B cell (primary cell): ENCODE measurements around the gene TMEM131L. TPM values are rescaled to one million over a fixed set of nuclear protein-coding genes. Genes with fewer than 3 reads are reported as not detected.
"Not testable (repeated sequence)": the region's sequence is repeated elsewhere in the genome, so short reads cannot be mapped to it uniquely, and the experiment has no call there.

Experiments used
- ATAC-seq: fragments of 200-7000 bp; cut with Tn5 transposase; one replicate; pipeline ENCODE4 v1.10.0; 2021; ENCODE audit warnings: low read depth, mild to moderate bottlenecking, moderate number of reproducible peaks, moderate library complexity
- CTCF ChIA-PET: fragments of 350-600 bp; sonication (Branson Sonifier 250); formaldehyde crosslinking; loops from one replicate; lab custom pipeline; 2021; ENCODE audit warnings: antibody characterized with exemption, inconsistent platforms; lab: Charles Lee
- POLR2A ChIA-PET: fragments of 350-600 bp; sonication (Branson Sonifier 250); formaldehyde crosslinking; loops from one replicate; lab custom pipeline; 2021; ENCODE audit warnings: antibody characterized with exemption; lab: Charles Lee
- DNase-seq: peaks from one replicate; pipeline ENCODE4 v3.0.0; 2013
- H2AFZ ChIP-seq: 2 replicates; pipeline ENCODE4 v1.6.1; 2012; ENCODE audit warnings: mild to moderate bottlenecking, low read depth, low read length; ENCODE audit not compliant: insufficient read depth, poor library complexity, severe bottlenecking
- H3K27ac ChIP-seq, 2 donors: 1 replicate in 1 of 2; 2 replicates in 1 of 2; pipeline ENCODE4 v1.5.1; 2012 to 2013; ENCODE audit warnings: low read length in 2 of 2, mild to moderate bottlenecking in 2 of 2, moderate library complexity in 1 of 2
- H3K27me3 ChIP-seq, 4 experiments: fragments of 200-600 bp in 1 of 4; sonication (generic) in 1 of 4; replicated peaks in 1 of 4; 1 replicate in 2 of 4; 2 replicates in 2 of 4; pipeline versions ENCODE4 v1.6.1 to v1.7.0; 2013 to 2016; ENCODE audit warnings: low read length in 3 of 4, mild to moderate bottlenecking in 2 of 4, mixed read lengths in 1 of 4, moderate library complexity in 1 of 4; ENCODE audit not compliant: insufficient read depth in 4 of 4, control insufficient read depth in 3 of 4; ENCODE audit errors: control extremely low read depth in 1 of 4
- H3K36me3 ChIP-seq, 2 experiments: replicated peaks in 1 of 2; 1 replicate in 1 of 2; 2 replicates in 1 of 2; pipeline versions ENCODE4 v1.6.1 to v1.7.1; 2013; ENCODE audit warnings: low read length in 1 of 2; ENCODE audit not compliant: insufficient read depth in 2 of 2, control insufficient read depth in 1 of 2; ENCODE audit errors: control extremely low read depth in 1 of 2, extremely low read depth in 1 of 2
- H3K4me1 ChIP-seq, 2 donors: fragments of 200-600 bp in 1 of 2; sonication (generic) in 1 of 2; 1 replicate in 1 of 2; 2 replicates in 1 of 2; pipeline versions ENCODE4 v1.5.1 to v1.6.1; 2013 to 2017; ENCODE audit warnings: low read length in 2 of 2; ENCODE audit not compliant: control insufficient read depth in 2 of 2, insufficient read depth in 2 of 2
- H3K4me2 ChIP-seq: replicated peaks from 2 replicates; pipeline ENCODE3; 2012; ENCODE audit warnings: mild to moderate bottlenecking, low read depth, low read length; ENCODE audit not compliant: poor library complexity, severe bottlenecking
- H3K4me3 ChIP-seq, 5 experiments: fragments of 200-600 bp in 1 of 5; sonication (generic) in 1 of 5; 1 replicate in 3 of 5; 2 replicates in 2 of 5; pipeline versions ENCODE4 v1.5.1 to v1.7.0; 2011 to 2016; ENCODE audit warnings: low read length in 4 of 5, mild to moderate bottlenecking in 4 of 5, low read depth in 2 of 5, control low read depth in 1 of 5, moderate library complexity in 1 of 5; ENCODE audit not compliant: insufficient read depth in 1 of 5; ENCODE audit errors: control extremely low read depth in 1 of 5, extremely low read depth in 1 of 5
- H3K79me2 ChIP-seq: fragments of 200-600 bp; sonication (generic); one replicate; pipeline ENCODE4 v1.6.0; 2016; ENCODE audit warnings: low read length; ENCODE audit not compliant: control insufficient read depth, insufficient read depth
- H3K9ac ChIP-seq: fragments of 200-600 bp; sonication (generic); 2 replicates; pipeline ENCODE4 v1.6.1; 2017; ENCODE audit warnings: mild to moderate bottlenecking, low read length, moderate library complexity
- H3K9me3 ChIP-seq, 3 donors: one replicate each; pipeline versions ENCODE4 v1.6.1 to v1.7.1; 2013; ENCODE audit warnings: low read length in 2 of 3; ENCODE audit not compliant: control insufficient read depth in 2 of 3, insufficient read depth in 1 of 3; ENCODE audit errors: control extremely low read depth in 1 of 3
- H4K20me1 ChIP-seq: 2 replicates; pipeline ENCODE4 v1.6.0; 2012; ENCODE audit warnings: mild to moderate bottlenecking, low read length; ENCODE audit not compliant: insufficient read depth, control insufficient read depth, poor library complexity, severe bottlenecking
- H3K27ac Mint-ChIP-seq: one replicate; pipeline ENCODE4 v1.8.0; 2021; ENCODE audit warnings: mixed read lengths
- H3K27me3 Mint-ChIP-seq: one replicate; pipeline ENCODE4 v1.8.0; 2021; ENCODE audit warnings: mixed read lengths
- H3K4me1 Mint-ChIP-seq: one replicate; pipeline ENCODE4 v1.8.0; 2021; ENCODE audit warnings: mixed read lengths
- H3K4me3 Mint-ChIP-seq: one replicate; pipeline ENCODE4 v1.8.0; 2021; ENCODE audit warnings: mixed read lengths
- H3K9me3 Mint-ChIP-seq: one replicate; pipeline ENCODE4 v1.8.0; 2022; ENCODE audit warnings: mixed read lengths; ENCODE audit not compliant: insufficient read depth
- WGBS: methylation state at CpG from one replicate; pipeline ENCODE4 v1.1.5; 2013; ENCODE audit warnings: missing lambda C conversion rate; ENCODE audit not compliant: insufficient coverage; 5-methylcytosine and 5-hydroxymethylcytosine counted together
- intact Hi-C: fragments of 100-400 bp; cut with micrococcal nuclease; formaldehyde crosslinking; loops from one replicate; pipeline ENCODE4 v1.10.0; 2022
- polyA plus RNA-seq: library from polyadenylated mRNA; depleted of rRNA; stranded (reverse); fragments of >200 nt; gene quantifications from 2 replicates; pipeline ENCODE4 v1.2.3, GENCODE V29; 2012
- total RNA-seq, 2 donors: library from RNA; stranded (reverse); fragments of 120-200 nt in 1 of 2; gene quantifications; 1 replicate in 1 of 2; 2 replicates in 1 of 2; pipeline versions ENCODE4 v1.2.3 to v1.2.4, GENCODE V29; 2013 to 2022
- TF ChIP-seq, protein P1 (sequence below): fragments of 200-600 bp; IDR thresholded peaks from one replicate; pipeline ENCODE4 v1.8.0; 2022; ENCODE audit warnings: antibody characterized with exemption, mild to moderate bottlenecking

TMEM131L gene
- total and polyA plus RNA-seq, 2 donors (not counting 1 experiment from before 2014, with no cell fraction given), result 56.4 to 120 TPM

- intact Hi-C loops, result no loop called here
- H3K4me3 Mint-ChIP-seq, result no peak overlapping the region
- Histone ChIP-seq H3K9ac (no peak overlapping the region), H3K27me3 (no peaks in the 10 kb centered on the region), H3K9me3 (no peaks in the 10 kb centered on the region), H3K4me3 (no peak overlapping the region), H3K27ac (peak overlapping the region in 1 of 2 donors; percentile 51), H2AFZ (no peak overlapping the region), H3K4me1 (peaks cover 8 to 21% of the 10 kb centered on the region in 2 donors), H3K36me3 (peaks cover 16 to 61% of the 10 kb centered on the region in 2 experiments), H3K4me2 (no peak overlapping the region), H4K20me1 (peaks cover 92% of the 10 kb centered on the region), H3K79me2 (peaks cover 100% of the 10 kb centered on the region)
- peaks cover 2% of the 10 kb centered on the region for H3K9me3 Mint-ChIP-seq
- H3K27me3 Mint-ChIP-seq, result no peaks in the 10 kb centered on the region
- H3K27ac Mint-ChIP-seq, result peak overlapping the region; percentile 73
- ATAC-seq (no peak), DNase-seq (no peak)
- ChIA-PET POLR2A (interaction anchor here (0.6 to 1.1 kb wide), 2 partner anchors 10 to 70 kb away, joined by 4 to 9 read pairs; no protein-coding TSS in a partner anchor), CTCF (no interaction called here)
- TF ChIP-seq, protein P1, sequence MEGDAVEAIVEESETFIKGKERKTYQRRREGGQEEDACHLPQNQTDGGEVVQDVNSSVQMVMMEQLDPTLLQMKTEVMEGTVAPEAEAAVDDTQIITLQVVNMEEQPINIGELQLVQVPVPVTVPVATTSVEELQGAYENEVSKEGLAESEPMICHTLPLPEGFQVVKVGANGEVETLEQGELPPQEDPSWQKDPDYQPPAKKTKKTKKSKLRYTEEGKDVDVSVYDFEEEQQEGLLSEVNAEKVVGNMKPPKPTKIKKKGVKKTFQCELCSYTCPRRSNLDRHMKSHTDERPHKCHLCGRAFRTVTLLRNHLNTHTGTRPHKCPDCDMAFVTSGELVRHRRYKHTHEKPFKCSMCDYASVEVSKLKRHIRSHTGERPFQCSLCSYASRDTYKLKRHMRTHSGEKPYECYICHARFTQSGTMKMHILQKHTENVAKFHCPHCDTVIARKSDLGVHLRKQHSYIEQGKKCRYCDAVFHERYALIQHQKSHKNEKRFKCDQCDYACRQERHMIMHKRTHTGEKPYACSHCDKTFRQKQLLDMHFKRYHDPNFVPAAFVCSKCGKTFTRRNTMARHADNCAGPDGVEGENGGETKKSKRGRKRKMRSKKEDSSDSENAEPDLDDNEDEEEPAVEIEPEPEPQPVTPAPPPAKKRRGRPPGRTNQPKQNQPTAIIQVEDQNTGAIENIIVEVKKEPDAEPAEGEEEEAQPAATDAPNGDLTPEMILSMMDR, result no peak
- peaks cover 70% of the 10 kb centered on the region for H3K4me1 Mint-ChIP-seq
- 93% methylated on average over 5 of the region's 10 CpGs for WGBS
Observed at GRCh38 chr4:153507310-153508073, 41.3 kb downstream of the TMEM131L start.

GRCh38 chr4:153509212-153509611 is 43.1 kb downstream of the TMEM131L start:
- Histone ChIP-seq H4K20me1 (peaks cover 93% of the 10 kb centered on the region), H3K4me1 (peaks cover 22 to 26% of the 10 kb centered on the region in 2 donors), H3K36me3 (peaks cover 16 to 64% of the 10 kb centered on the region in 2 experiments), H3K79me2 (peaks cover 100% of the 10 kb centered on the region), H3K27ac (peak overlapping the region in 1 of 2 donors; percentile 48)
- H3K27me3 ChIP-seq, POLR2A ChIA-PET, H3K4me3 Mint-ChIP-seq, H3K4me2 ChIP-seq, DNase-seq, intact Hi-C loops, H2AFZ ChIP-seq, ATAC-seq, H3K4me3 ChIP-seq, H3K9me3 Mint-ChIP-seq, H3K27me3 Mint-ChIP-seq, H3K9ac ChIP-seq, H3K9me3 ChIP-seq: not testable (repeated sequence)
- Mint-ChIP-seq H3K4me1 (peaks cover 75% of the 10 kb centered on the region), H3K27ac (peak overlapping the region; percentile 50)
- CTCF ChIA-PET, result interaction anchor here (1.1 to 1.7 kb wide), 3 partner anchors 12 to 25 kb away, joined by 3 to 5 read pairs (median 3); no protein-coding TSS in a partner anchor
- WGBS, result 83% methylated on average over 1 of the region's 2 CpGs
